ENCODE measurements around the gene CCIN.

DNA sequence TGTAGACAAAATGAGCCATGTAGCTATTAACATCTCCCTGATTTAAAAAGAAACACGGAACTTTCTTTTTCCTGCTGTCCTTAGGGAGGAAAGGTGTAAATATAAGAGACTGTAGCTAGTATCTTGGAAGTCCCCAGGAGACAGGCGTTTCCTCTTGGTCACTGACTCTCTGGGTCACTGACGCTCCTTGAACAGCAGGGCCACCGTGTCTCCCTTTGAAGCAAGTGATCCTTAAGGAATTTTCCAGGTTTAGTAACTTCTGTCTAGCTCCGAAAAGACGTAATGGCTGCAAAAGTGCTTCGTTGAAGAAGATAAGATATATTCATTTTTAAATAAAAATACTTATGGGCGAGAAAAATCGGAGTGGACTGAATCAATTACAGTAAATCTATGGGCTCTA lies 20.8 kb downstream of the CCIN start:
- TF ChIP-seq, protein P1, sequence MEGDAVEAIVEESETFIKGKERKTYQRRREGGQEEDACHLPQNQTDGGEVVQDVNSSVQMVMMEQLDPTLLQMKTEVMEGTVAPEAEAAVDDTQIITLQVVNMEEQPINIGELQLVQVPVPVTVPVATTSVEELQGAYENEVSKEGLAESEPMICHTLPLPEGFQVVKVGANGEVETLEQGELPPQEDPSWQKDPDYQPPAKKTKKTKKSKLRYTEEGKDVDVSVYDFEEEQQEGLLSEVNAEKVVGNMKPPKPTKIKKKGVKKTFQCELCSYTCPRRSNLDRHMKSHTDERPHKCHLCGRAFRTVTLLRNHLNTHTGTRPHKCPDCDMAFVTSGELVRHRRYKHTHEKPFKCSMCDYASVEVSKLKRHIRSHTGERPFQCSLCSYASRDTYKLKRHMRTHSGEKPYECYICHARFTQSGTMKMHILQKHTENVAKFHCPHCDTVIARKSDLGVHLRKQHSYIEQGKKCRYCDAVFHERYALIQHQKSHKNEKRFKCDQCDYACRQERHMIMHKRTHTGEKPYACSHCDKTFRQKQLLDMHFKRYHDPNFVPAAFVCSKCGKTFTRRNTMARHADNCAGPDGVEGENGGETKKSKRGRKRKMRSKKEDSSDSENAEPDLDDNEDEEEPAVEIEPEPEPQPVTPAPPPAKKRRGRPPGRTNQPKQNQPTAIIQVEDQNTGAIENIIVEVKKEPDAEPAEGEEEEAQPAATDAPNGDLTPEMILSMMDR (IDR thresholded peaks at IDR 0.05): no peak
- TF ChIP-seq EZH2phosphoT487 (IDR thresholded peaks at IDR 0.05) (no peak), EZH2 (IDR thresholded peaks at IDR 0.05) (no peak)

Measured in neural progenitor cell (in vitro differentiated cells).